PC-3 (cell line): ENCODE results near the gene CCDC154. TPM values are rescaled to one million over a fixed set of nuclear protein-coding genes. Genes with fewer than 3 reads are reported as not detected.

Source experiments
- ATAC-seq: fragments of 200-7000 bp; cut with Tn5 transposase; 2 replicates; pipeline ENCODE4 v1.9.1; 2020; ENCODE audit warnings: mild to moderate bottlenecking, moderate library complexity
- BruUV-seq: library from RNA; stranded (reverse); fragments of 400-500 nt; replicated peaks from 2 replicates; lab custom pipeline; 2021; lab: Mats Ljungman, UMichigan
- CTCF ChIA-PET: fragments of 300-600 bp; sonication (Branson Sonifier 250); formaldehyde crosslinking; loops from one replicate; lab custom pipeline; 2022; ENCODE audit warnings: antibody characterized with exemption; lab: Charles Lee
- POLR2A ChIA-PET: fragments of 300-600 bp; sonication (Branson Sonifier 250); formaldehyde crosslinking; loops from one replicate; lab custom pipeline; 2022; ENCODE audit warnings: antibody characterized with exemption; ENCODE audit not compliant: unreplicated experiment; lab: Charles Lee
- DNase-seq: peaks from one replicate; pipeline ENCODE4 v3.0.0-alpha.2; 2015
- H2AFZ ChIP-seq: fragments of 300-600 bp; sonication (generic); 2 replicates; pipeline ENCODE4 v1.6.0; 2016; ENCODE audit warnings: antibody characterized with exemption, low read length
- H3F3A ChIP-seq: fragments of 300-600 bp; sonication (generic); one replicate; pipeline ENCODE4 v1.6.0; 2017; ENCODE audit warnings: antibody characterized with exemption, low read length, control low read depth, mild to moderate bottlenecking; ENCODE audit not compliant: unreplicated experiment
- H3K27ac ChIP-seq: fragments of 300-600 bp; sonication (generic); 2 replicates; pipeline ENCODE4 v1.5.1; 2016; ENCODE audit warnings: mild to moderate bottlenecking, low read length
- H3K27me3 ChIP-seq: fragments of 300-600 bp; sonication (generic); 2 replicates; pipeline ENCODE4 v1.6.1; 2016; ENCODE audit warnings: low read length, mixed read lengths
- H3K36me3 ChIP-seq: fragments of 300-600 bp; sonication (generic); 2 replicates; pipeline ENCODE4 v1.6.1; 2016; ENCODE audit warnings: low read depth, mixed run types, low read length, mixed read lengths
- H3K4me1 ChIP-seq: fragments of 300-600 bp; sonication (generic); 2 replicates; pipeline ENCODE4 v1.5.1; 2016; ENCODE audit warnings: low read length; ENCODE audit not compliant: insufficient read depth
- H3K4me2 ChIP-seq: fragments of 300-600 bp; sonication (generic); 2 replicates; pipeline ENCODE4 v1.6.0; 2016; ENCODE audit warnings: low read length
- H3K4me3 ChIP-seq: fragments of 300-600 bp; sonication (generic); 2 replicates; pipeline ENCODE4 v1.5.1; 2016; ENCODE audit warnings: mild to moderate bottlenecking, low read length, mixed read lengths
- H3K79me2 ChIP-seq: fragments of 300-600 bp; sonication (generic); 2 replicates; pipeline ENCODE4 v1.6.1; 2017; ENCODE audit warnings: low read length, mixed read lengths
- H3K9ac ChIP-seq: fragments of 300-600 bp; sonication (generic); 2 replicates; pipeline ENCODE4 v1.6.0; 2016; ENCODE audit warnings: mild to moderate bottlenecking, low read length
- H3K9me2 ChIP-seq: fragments of 300-600 bp; sonication (generic); replicated peaks from 2 replicates; pipeline ENCODE4 v1.6.1; 2016; ENCODE audit warnings: mixed run types, low read length, mixed read lengths
- H3K9me3 ChIP-seq: fragments of 300-600 bp; sonication (generic); 2 replicates; pipeline ENCODE4 v1.6.1; 2016; ENCODE audit warnings: low read length, mixed read lengths
- H4K20me1 ChIP-seq: fragments of 300-600 bp; sonication (generic); 2 replicates; pipeline ENCODE4 v1.6.1; 2016; ENCODE audit warnings: low read length, mixed read lengths
- EZH2 ChIP-seq: fragments of 300-600 bp; sonication (generic); IDR thresholded peaks from one replicate; pipeline ENCODE4 v1.6.1; 2017; ENCODE audit warnings: antibody characterized with exemption, mild to moderate bottlenecking, low read length; ENCODE audit not compliant: unreplicated experiment
- EZH2phosphoT487 ChIP-seq: fragments of 300-600 bp; sonication (generic); IDR thresholded peaks from 2 replicates; pipeline ENCODE4 v1.6.1; 2018; ENCODE audit warnings: mild to moderate bottlenecking, antibody characterized with exemption, low read length, borderline replicate concordance
- intact Hi-C: fragments of 100-400 bp; cut with micrococcal nuclease; formaldehyde crosslinking; loops from 2 replicates; pipeline ENCODE4 v1.9.0; 2023
- total RNA-seq: library from RNA; depleted of rRNA; stranded (reverse); fragments of >200 nt; gene quantifications from 2 replicates; pipeline ENCODE4 v1.2.3, GENCODE V29; 2014
- TF ChIP-seq, protein P1 (sequence below): fragments of 300-600 bp; sonication (generic); conservative IDR thresholded peaks from 2 replicates; pipeline ENCODE4 v1.5.1; 2017; ENCODE audit warnings: antibody characterized with exemption, low read depth, mild to moderate bottlenecking, low read length

CCDC154 gene
- total RNA-seq, 1 experiment from 2014 or later: not detected

DNA sequence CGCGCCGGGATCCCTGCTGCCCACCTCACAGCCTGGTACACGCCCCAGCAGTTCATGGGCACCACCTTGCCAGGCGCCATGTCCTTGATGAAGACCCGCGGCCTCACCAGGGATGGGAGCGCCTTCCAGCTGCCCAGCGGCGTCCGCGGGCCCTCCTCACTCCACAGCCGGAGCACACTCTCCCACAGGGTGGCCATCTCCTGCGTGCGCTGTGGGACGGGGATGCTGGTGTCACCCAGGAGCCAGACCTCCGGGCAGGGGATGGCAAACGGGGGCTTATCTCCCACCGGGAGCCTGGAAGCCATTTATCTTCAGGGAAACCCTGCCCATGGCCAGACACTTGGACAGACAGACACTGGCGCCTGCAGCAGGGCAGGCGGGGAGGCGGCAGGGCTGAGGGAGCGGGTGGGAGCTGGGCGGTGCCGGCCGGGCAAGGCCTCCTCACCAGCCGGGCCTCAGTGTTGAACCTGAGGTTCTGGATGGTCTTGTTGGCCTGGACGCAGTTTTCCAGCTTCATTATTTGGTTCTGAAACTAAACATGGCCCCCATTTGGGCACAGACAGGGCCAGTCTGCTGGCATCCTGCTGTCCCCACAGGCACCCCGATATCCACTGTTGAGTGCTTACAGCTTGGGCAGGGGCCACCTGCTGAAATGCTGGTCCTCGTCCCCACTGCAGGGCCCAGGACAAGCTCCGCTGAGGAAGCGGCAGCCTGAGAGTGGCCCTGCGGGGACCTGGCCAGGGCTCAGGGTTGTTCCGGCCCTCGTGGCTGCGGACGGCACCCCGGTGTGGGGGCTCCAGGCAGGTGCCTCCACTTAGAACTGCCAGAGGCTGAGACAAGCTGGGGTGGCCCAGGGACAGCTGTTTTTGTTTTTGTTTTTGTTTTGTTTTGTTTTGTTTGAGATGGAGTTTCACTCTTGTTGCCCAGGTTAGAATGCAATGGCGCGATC lies 9.4 kb downstream of the CCDC154 start:
- Histone ChIP-seq H2AFZ (no peak overlapping the region), H3K9ac (no peak overlapping the region), H3K79me2 (no peaks in the 10 kb centered on the region), H3K36me3 (no peaks in the 10 kb centered on the region), H3K27me3 (no peaks in the 10 kb centered on the region), H3F3A (no peaks in the 10 kb centered on the region), H4K20me1 (no peaks in the 10 kb centered on the region), H3K4me1 (no peaks in the 10 kb centered on the region), H3K9me2 (no peaks in the 10 kb centered on the region), H3K27ac (no peak overlapping the region), H3K4me3 (no peak overlapping the region), H3K4me2 (no peak overlapping the region), H3K9me3 (no peaks in the 10 kb centered on the region)
- CTCF ChIA-PET: no interaction called here
- POLR2A ChIA-PET: interaction anchor here (0.5 kb wide), 1 partner anchor 14 kb away, joined by 17 read pairs; the partner anchor contains the start of gene UQCC4
- ATAC-seq (no peak), DNase-seq (no peak)
- no TSS peak for BruUV-seq
- no peak for TF ChIP-seq EZH2phosphoT487
- TF ChIP-seq, protein P1, sequence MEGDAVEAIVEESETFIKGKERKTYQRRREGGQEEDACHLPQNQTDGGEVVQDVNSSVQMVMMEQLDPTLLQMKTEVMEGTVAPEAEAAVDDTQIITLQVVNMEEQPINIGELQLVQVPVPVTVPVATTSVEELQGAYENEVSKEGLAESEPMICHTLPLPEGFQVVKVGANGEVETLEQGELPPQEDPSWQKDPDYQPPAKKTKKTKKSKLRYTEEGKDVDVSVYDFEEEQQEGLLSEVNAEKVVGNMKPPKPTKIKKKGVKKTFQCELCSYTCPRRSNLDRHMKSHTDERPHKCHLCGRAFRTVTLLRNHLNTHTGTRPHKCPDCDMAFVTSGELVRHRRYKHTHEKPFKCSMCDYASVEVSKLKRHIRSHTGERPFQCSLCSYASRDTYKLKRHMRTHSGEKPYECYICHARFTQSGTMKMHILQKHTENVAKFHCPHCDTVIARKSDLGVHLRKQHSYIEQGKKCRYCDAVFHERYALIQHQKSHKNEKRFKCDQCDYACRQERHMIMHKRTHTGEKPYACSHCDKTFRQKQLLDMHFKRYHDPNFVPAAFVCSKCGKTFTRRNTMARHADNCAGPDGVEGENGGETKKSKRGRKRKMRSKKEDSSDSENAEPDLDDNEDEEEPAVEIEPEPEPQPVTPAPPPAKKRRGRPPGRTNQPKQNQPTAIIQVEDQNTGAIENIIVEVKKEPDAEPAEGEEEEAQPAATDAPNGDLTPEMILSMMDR: no peak
- TF ChIP-seq EZH2: no peak
- intact Hi-C loops: no loop called here

DNA sequence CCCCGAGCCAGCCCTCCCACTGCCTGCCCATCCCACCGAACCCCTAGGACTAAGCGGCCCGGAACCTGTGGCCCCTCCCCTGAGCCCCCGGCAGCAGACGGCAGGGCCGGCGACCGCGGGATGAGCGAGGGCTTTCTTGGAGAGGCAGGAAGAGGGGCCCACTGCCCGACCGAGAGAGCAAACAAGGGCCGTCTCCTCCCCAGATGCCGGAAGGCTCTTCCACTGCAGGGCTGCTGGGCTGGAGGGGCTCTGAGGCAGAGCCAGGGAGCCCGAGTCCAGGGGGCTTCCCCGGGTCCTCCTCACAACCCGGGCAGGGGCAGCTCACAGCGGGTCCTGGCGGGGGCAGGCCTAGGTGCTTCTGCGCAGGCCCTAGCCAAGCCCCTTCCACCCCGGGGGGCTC lies 10.6 kb downstream of the CCDC154 start:
- POLR2A ChIA-PET: no interaction called here
- no peak overlapping the region for H3K27ac ChIP-seq
- H3K4me3 ChIP-seq: no peak overlapping the region
- ATAC-seq (no peak), DNase-seq (no peak)
- H3K9me2 ChIP-seq: no peaks in the 10 kb centered on the region
- no peaks in the 10 kb centered on the region for H3K79me2 ChIP-seq
- no peaks in the 10 kb centered on the region for H3K27me3 ChIP-seq
- intact Hi-C loops: no loop called here
- H3K9me3 ChIP-seq: no peaks in the 10 kb centered on the region
- no peak for TF ChIP-seq EZH2
- TF ChIP-seq EZH2phosphoT487: no peak
- TF ChIP-seq, protein P1: no peak
- no peak overlapping the region for H3K9ac ChIP-seq
- H3K36me3 ChIP-seq: no peaks in the 10 kb centered on the region
- CTCF ChIA-PET: no interaction called here
- BruUV-seq: no TSS peak
- no peaks in the 10 kb centered on the region for H3K4me1 ChIP-seq
- H2AFZ ChIP-seq: no peak overlapping the region
- no peak overlapping the region for H3K4me2 ChIP-seq
- no peaks in the 10 kb centered on the region for H3F3A ChIP-seq
- H4K20me1 ChIP-seq: no peaks in the 10 kb centered on the region

DNA sequence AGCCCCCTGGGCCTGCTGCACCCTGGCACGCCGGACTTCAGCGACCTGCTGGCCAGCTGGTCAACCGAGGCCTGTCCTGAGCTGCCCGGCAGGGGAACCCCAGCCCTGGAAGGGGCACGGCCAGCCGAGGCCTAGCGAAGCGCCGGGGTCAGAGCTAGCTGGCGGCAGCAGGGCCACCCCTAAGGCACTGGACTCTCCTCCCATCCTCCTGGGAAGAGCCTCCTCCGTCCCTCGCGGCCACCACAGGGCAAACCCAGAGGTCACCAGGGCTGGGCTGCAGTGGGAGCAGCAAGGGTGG lies 11.1 kb downstream of the CCDC154 start:
- H3K79me2 ChIP-seq: no peaks in the 10 kb centered on the region

More for the DNA sequence above, 11.1 kb downstream of the CCDC154 start:
- ATAC-seq: no peak
- ChIA-PET POLR2A (no interaction called here), CTCF (no interaction called here)
- Histone ChIP-seq H2AFZ (no peak overlapping the region), H3K4me3 (no peak overlapping the region), H3K27me3 (no peaks in the 10 kb centered on the region), H3K36me3 (no peaks in the 10 kb centered on the region), H3K4me1 (no peaks in the 10 kb centered on the region), H3K9me2 (no peaks in the 10 kb centered on the region), H3F3A (no peaks in the 10 kb centered on the region), H3K9me3 (no peaks in the 10 kb centered on the region), H3K9ac (no peak overlapping the region), H4K20me1 (no peaks in the 10 kb centered on the region), H3K4me2 (no peak overlapping the region), H3K27ac (no peak overlapping the region)
- TF ChIP-seq, protein P1: no peak
- TF ChIP-seq EZH2phosphoT487 (no peak), EZH2 (no peak)
- no TSS peak for BruUV-seq
- no peak for DNase-seq
- intact Hi-C loops: no loop called here
